ENCODE measurements around the gene ADK.
"Not testable (repeated sequence)": the region's sequence is repeated elsewhere in the genome, so short reads cannot be mapped to it uniquely, and the experiment has no call there.

Gene ADK

GRCh38 chr10:74486659-74487058 lies 335.6 kb downstream of the ADK start:
- DNase-seq (ENCODE audit: low read depth) = no peak

- no peak for DNase-seq (ENCODE audit: low read depth)
Measured at GRCh38 chr10:74488907-74489306, 337.9 kb downstream of the ADK start.

- DNase-seq (ENCODE audit: low read depth) = no peak
Measured at GRCh38 chr10:74490551-74490950, 339.5 kb downstream of the ADK start.

- DNase-seq (ENCODE audit: low read depth) = no peak
Measured at GRCh38 chr10:74491014-74491413, 340.0 kb downstream of the ADK start.

- DNase-seq (ENCODE audit: low read depth) = not testable (repeated sequence)
Measured at GRCh38 chr10:74496276-74496675, 345.3 kb downstream of the ADK start.

GRCh38 chr10:74498664-74499063 lies 347.6 kb downstream of the ADK start:
- DNase-seq (ENCODE audit: low read depth) = not testable (repeated sequence)

- no peak for DNase-seq (ENCODE audit: low read depth)
Measured at GRCh38 chr10:74500026-74500704, 349.1 kb downstream of the ADK start.

- DNase-seq (ENCODE audit: low read depth) = peak; percentile 57
Measured at GRCh38 chr10:74500816-74501215, 349.8 kb downstream of the ADK start.

GRCh38 chr10:74502963-74503608 lies 352.1 kb downstream of the ADK start:
- peak; percentile 79 for DNase-seq (ENCODE audit: low read depth)

GRCh38 chr10:74507951-74508350 lies 356.9 kb downstream of the ADK start:
- no peak for DNase-seq (ENCODE audit: low read depth)

- DNase-seq (ENCODE audit: low read depth) = no peak
Measured at GRCh38 chr10:74510594-74510993, 359.6 kb downstream of the ADK start.

- no peak for DNase-seq (ENCODE audit: low read depth)
Measured at GRCh38 chr10:74511051-74511450, 360.0 kb downstream of the ADK start.

- no peak for DNase-seq (ENCODE audit: low read depth)
Measured at GRCh38 chr10:74514322-74514721, 363.3 kb downstream of the ADK start.

GRCh38 chr10:74518061-74518460 lies 367.0 kb downstream of the ADK start:
- DNase-seq (ENCODE audit: low read depth) = peak; percentile 11

GRCh38 chr10:74521526-74521925 lies 370.5 kb downstream of the ADK start:
- no peak for DNase-seq (ENCODE audit: low read depth)

- DNase-seq (ENCODE audit: low read depth) = no peak
Measured at GRCh38 chr10:74523199-74523598, 372.2 kb downstream of the ADK start.

- no peak for DNase-seq (ENCODE audit: low read depth)
Measured at GRCh38 chr10:74525885-74526284, 374.9 kb downstream of the ADK start.

GRCh38 chr10:74527611-74528010 lies 376.6 kb downstream of the ADK start:
- not testable (repeated sequence) for DNase-seq (ENCODE audit: low read depth)

- no peak for DNase-seq (ENCODE audit: low read depth)
Measured at GRCh38 chr10:74529205-74529604, 378.2 kb downstream of the ADK start.

GRCh38 chr10:74530981-74531380 lies 380.0 kb downstream of the ADK start:
- DNase-seq (ENCODE audit: low read depth) = peak; percentile 44

GRCh38 chr10:74539317-74539716 lies 388.3 kb downstream of the ADK start:
- DNase-seq (ENCODE audit: low read depth) = no peak

GRCh38 chr10:74541375-74541774 lies 390.4 kb downstream of the ADK start:
- peak; percentile 7 for DNase-seq (ENCODE audit: low read depth)

GRCh38 chr10:74542077-74542476 lies 391.1 kb downstream of the ADK start:
- DNase-seq (ENCODE audit: low read depth) = peak; percentile 80

GRCh38 chr10:74543276-74543675 lies 392.3 kb downstream of the ADK start:
- peak; percentile 13 for DNase-seq (ENCODE audit: low read depth)

Measured in EH (cell line).